ENCODE data around the gene RTP3.

- TF ChIP-seq HDAC2 (IDR thresholded peaks at IDR 0.05): no peak
- TF ChIP-seq CTCF (IDR thresholded peaks at IDR 0.05): no peak
- TF ChIP-seq NPAS2 (CRISPR knock-in tag; IDR thresholded peaks at IDR 0.05; ENCODE audit: borderline replicate concordance): no peak
- TF ChIP-seq RAD21 (conservative IDR thresholded peaks at IDR 0.05 in 1 of 2, IDR thresholded peaks at IDR 0.05 in 1 of 2): no peak
- no peak for TF ChIP-seq USF2 (IDR thresholded peaks at IDR 0.05)
- TF ChIP-seq CHD2 (IDR thresholded peaks at IDR 0.05; ENCODE audit: low read length, partially characterized antibody): no peak
These were observed 40.0 kb downstream of the RTP3 start for GRCh38 chr3:46537779-46538178.

All from A549 (cell line).